Activated T-helper 1 cell treated with Interleukin-2 at 50 U/mL for 16 hours (primary cell): ENCODE results near the gene MTSS2.

Experiments used
- DNase-seq: peaks from one replicate; pipeline ENCODE4 v3.0.0-alpha.2; 2020; ENCODE audit warnings: low read depth

The MTSS2 gene

DNA sequence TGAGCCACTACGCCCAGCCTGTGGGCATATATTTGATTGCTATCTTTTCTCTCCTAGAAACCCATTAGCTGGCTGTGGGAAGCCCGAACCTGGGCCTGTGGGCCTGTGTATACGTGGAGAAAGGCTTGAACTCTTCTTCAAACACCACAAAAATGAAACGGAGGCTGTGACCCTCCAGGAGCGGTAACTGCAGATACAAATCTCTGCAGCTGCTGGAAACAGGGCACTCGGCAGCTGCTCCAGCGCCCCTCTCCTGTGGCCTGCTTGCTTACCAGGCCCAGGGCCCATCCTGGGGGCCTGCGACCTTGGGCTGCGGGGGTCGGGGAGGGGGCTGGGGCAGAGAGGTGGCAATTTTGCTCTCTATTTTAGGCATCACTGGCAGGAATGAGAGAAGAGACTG lies 28.0 kb upstream of the MTSS2 start:
- no peak for DNase-seq

- DNase-seq = no peak
Observed at GRCh38 chr16:70713342-70713741, 27.5 kb upstream of the MTSS2 start.

DNA sequence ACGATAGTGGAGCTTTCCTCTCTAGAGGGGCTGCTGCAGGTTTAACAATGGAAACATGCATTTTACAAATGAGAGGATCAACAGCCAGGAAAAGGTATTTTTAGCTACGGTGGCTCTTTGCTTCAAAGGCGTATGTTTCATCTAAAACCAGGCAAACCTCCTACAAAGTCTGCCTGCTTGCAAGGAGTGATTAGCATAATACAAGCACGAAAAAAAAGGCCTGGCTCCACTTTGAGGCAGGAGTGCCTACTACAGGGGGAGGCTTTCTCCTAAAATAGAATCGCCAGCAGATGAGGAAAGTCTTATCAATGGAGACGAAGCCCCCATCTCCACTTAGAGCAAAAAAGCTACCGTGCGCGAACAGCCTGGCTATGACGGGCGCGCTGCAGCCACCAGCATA lies 27.1 kb upstream of the MTSS2 start:
- no peak for DNase-seq

DNA sequence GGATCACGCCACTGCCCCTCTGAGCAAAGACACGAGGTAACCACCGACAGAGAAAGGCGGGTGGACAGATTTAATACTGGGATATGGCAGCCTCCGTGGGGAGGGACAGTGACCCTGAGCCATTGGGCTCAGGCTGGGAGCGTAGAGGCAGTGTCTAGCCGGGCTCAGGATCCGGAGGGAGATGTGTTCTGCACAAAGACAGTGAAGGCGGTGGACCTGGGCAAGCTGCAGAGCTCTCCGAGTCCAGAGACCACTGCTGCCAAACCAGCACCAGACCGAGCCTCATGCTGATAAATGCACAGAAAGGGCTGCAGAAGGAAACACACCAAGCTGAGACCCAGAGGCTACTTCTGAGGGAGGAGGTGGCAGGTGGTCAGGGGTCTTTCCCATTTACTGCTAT lies 26.5 kb upstream of the MTSS2 start:
- no peak for DNase-seq

DNA sequence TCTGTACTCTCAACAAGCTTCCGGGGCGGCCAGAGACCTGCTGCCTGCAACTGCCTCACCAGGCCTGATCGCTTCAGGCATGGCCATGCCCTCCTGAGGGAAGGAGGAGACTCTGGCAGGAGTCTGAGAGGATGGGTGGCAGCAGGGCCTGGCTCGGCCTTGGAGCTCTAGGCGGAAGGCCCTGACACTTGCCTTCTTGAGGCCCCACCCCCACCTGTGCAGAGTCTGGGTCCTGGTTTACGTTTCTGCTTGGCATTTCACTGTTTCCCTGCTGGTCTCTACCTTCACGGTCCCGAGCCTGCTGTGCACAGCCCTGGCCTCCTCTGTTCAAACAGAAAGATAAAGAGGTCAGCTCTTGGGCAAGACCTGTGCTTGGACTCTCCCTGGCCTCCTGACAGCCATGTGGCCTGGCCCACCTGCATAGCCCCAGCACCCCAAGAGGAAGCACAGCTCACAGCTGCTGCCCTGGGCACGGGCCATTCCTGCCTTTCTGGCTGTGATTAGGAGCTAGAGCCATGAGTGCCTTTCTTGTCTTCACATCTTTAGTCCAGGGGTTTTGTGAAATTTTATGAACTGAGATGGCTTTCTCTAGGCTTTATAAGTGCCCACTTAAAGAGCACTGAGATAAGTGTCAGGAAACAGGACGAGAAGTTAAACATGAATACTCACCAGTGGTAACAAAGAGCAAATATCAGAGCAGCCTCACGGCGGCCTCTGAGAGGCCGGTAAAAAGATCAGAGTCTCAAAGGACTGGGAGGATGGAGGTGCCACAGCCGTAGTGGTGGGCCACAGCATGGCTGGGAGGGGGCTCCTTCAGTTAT lies 25.6 kb upstream of the MTSS2 start:
- no peak for DNase-seq

GRCh38 chr16:70710422-70711210 lies 24.8 kb upstream of the MTSS2 start:
- no peak for DNase-seq

- DNase-seq = no peak
Observed at GRCh38 chr16:70709942-70710341, 24.1 kb upstream of the MTSS2 start.

DNA sequence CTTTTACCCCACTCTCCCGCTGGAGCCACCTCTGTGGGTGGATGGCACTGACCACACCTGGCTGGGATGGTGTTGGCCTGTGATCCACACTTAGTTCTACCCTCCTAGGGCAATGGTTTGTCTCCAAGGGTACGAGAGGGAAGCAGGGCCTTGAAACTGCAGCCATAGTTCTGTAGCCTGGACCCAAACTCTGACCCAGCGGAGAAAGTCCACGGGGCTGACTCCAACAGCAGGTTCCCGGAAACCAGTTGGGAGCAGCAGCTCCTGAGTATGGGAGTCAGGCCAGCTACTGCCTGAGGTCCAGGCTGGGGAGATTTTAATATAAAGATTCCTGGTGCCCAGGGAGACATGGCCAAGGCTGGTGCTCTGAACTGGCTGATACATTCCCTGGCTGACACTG lies 23.6 kb upstream of the MTSS2 start:
- no peak for DNase-seq

GRCh38 chr16:70708366-70709246 lies 22.8 kb upstream of the MTSS2 start:
- DNase-seq = no peak

GRCh38 chr16:70706948-70707465 lies 21.2 kb upstream of the MTSS2 start:
- DNase-seq = no peak

- DNase-seq = no peak
Observed at GRCh38 chr16:70705056-70705455, 19.2 kb upstream of the MTSS2 start.

DNA sequence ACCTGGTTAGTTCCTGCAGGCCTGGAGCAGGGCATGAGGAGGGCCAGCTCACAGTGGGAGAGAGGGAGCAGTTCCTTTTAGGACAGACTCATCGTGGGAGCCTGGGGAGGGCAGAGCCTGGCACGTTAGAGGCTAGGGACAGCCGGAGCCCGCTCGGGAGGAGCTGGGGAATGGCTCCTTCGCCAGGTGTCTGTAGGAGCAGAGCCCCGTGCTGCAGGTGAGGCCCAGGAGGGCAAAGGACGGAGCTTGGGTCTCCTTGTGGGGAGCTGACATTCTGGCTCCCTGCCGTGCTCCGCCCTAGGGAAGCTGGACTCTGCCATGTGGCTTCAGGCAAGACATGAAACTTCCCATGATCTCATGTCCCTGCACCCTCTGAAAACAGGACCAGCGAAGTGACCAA lies 18.7 kb upstream of the MTSS2 start:
- DNase-seq = no peak

DNA sequence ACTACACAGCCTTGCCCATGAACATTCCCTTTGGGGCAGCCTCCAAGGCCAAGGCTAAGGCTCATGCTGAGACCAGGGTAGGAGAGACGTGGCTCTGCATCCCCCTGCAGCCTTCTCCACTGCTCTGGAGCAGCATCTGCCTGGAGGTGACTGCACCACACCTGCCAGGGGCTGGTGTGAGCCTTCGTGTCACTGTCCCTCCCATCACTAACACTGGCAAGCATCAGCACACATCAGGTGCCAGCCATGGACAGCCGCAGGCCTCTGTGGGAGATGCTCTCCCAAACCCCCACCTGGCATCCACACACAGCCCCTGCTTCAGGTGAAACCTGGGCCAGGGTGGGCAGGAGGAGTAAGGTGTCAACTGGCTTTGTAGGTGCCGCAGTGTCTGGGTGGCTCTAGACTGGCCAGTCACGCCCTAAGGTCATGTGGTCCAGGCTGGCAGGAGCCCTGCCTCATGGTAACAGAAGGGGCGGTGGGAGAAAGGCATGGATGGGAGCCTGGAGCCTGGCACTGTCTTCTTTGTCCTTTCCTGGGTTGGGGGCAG lies 18.1 kb upstream of the MTSS2 start:
- no peak for DNase-seq

DNA sequence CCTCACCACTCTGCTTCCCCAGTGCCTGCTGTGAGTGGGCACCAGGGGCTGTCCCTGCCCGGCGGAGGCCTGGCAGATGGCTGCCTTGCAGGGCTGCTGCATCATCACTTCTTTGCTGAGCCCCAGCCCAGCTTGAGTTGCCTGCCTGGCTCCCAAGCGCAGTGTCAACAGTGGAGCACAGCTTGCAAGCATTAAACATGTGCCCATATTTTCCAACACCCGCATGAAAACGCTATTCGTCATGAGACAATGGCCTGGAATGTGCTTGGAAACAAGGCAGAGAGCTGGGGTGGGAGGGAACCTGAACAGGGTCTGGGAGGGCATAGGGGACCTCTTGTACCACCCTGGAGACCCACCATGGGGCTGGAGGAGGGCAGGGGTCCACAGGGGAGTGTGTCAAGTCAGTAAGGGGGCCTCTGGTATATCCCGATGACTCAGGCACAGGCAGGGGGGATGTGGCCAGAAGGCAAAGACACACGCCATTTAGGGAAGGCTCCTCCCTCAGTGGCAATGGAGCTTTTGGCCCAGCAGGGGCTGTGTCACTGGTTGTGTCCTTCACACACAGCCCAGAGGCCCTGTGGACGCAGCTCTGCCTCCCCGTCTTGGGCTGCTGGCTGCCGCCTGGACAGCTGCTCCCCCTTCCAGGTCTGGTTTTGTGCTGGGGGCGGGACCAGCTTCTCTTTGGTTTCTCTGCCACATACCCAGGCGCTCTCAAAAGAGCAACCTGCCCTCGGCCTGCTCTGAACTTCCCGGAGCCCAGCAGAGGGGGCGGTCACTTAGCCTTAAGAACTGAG lies 17.4 kb upstream of the MTSS2 start:
- no peak for DNase-seq

DNA sequence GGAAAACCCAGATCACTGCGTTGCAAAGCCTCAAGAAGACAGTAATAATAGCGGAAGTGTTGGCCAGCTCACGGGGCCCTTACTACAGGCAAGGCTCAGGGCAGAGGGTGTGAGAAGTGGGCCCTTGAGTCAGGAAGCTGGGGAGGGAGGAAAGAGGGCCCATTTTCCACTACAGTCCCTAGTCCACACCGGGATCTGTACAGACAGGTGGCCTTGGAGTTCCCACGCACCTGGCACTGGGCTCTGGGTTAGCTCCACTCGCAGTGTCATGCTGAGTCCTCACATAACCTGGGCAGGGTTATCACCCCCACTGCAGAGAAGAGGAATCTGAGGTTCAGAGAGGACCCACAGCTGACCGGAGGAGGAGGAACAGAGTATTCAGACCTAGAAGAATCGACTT lies 16.8 kb upstream of the MTSS2 start:
- DNase-seq = no peak

DNA sequence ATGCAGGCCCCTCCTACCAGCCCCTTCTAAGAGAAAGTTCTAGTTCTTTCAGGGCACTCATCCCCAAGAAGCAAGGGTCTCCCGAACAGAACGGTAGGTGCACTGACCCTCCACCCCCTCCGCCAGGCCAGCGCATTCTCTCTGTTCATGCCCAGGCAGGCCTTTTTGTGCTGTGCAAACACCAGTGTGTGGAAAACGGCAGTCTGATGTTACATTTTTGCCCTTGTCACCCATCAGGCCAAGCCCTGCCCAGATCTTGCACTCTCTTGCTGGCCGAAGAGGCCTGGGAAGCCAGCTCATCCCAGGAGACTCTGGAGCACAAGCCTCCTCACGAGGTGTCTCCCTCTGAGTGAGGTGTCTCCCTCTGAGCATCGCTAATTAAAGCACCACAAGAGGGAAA lies 16.1 kb upstream of the MTSS2 start:
- no peak for DNase-seq

- DNase-seq = no peak
Observed at GRCh38 chr16:70701596-70701995, 15.7 kb upstream of the MTSS2 start.

GRCh38 chr16:70701036-70701435 lies 15.2 kb upstream of the MTSS2 start:
- no peak for DNase-seq

GRCh38 chr16:70700101-70701020 lies 14.5 kb upstream of the MTSS2 start:
- DNase-seq = no peak

GRCh38 chr16:70699696-70700095 lies 13.8 kb upstream of the MTSS2 start:
- no peak for DNase-seq
